Stomach (tissue), 4 donors: ENCODE results near the gene FDPS.

ENCODE experiments used
- CTCF ChIP-seq, 7 experiments: fragments of 450-650 bp in 4 of 7; fragments of 200-600 bp in 3 of 7; sonication (generic) in 3 of 7; IDR thresholded peaks; one replicate each; pipeline ENCODE4 v1.5.1; 2016 to 2019; ENCODE audit warnings: antibody characterized with exemption in 7 of 7, control low read depth in 2 of 7, mild to moderate bottlenecking in 1 of 7
- EP300 ChIP-seq: sonication (generic); formaldehyde crosslinking; IDR thresholded peaks from one replicate; pipeline ENCODE4 v1.6.1; 2017; ENCODE audit warnings: antibody characterized with exemption

GRCh38 chr1:155321639-155322503, 13.2 kb downstream of the FDPS start:
- TF ChIP-seq CTCF (IDR thresholded peaks at IDR 0.05) (no peak), EP300 (no peak)
